Stimulated activated naive CD8-positive, alpha-beta T cell treated with anti-CD3 and anti-CD28 coated beads, Interleukin-15, Interleukin-2, amounts not matched to agents 100 U/mL and 50 U/mL, for 24 hours (primary cell): ENCODE data around the gene DAGLB.
"Not testable (repeated sequence)": the region's sequence is repeated elsewhere in the genome, so short reads cannot be mapped to it uniquely, and the experiment has no call there.

Source experiments
- ATAC-seq: fragments of 150-1000 bp; cut with Tn5 transposase; one replicate; pipeline ENCODE4 v1.10.0; 2021
- DNase-seq: peaks from one replicate; pipeline ENCODE4 v3.0.0; 2021

DAGLB gene, protein sequence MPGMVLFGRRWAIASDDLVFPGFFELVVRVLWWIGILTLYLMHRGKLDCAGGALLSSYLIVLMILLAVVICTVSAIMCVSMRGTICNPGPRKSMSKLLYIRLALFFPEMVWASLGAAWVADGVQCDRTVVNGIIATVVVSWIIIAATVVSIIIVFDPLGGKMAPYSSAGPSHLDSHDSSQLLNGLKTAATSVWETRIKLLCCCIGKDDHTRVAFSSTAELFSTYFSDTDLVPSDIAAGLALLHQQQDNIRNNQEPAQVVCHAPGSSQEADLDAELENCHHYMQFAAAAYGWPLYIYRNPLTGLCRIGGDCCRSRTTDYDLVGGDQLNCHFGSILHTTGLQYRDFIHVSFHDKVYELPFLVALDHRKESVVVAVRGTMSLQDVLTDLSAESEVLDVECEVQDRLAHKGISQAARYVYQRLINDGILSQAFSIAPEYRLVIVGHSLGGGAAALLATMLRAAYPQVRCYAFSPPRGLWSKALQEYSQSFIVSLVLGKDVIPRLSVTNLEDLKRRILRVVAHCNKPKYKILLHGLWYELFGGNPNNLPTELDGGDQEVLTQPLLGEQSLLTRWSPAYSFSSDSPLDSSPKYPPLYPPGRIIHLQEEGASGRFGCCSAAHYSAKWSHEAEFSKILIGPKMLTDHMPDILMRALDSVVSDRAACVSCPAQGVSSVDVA

GRCh38 chr7:6447581-6448199 lies at the start of gene DAGLB:
Gene DAGLB, minus strand, starts transcription at chr7:6447954. Its CDS starts 112 bp downstream, at chr7:6447842.
- ATAC-seq (peak; percentile 89), DNase-seq (peak; percentile 97)

DNA sequence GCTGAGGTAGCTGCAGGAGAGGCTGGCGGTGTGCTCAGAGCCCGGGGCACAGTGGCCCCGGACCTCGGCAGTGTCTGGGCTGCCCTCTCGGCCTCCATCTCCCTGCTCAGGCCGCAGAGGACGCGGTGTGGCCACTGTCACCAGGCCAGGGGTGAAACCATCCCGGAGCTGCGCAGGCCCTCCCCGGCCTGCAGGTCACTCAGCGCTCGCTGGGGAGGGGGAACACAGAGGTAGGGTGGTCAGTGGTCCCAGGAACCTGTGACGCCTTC lies 49.8 kb upstream of the DAGLB start:
- DNase-seq (no peak), ATAC-seq (no peak)

- DNase-seq (no peak), ATAC-seq (no peak)
Observed at GRCh38 chr7:6496842-6497636, 49.3 kb upstream of the DAGLB start.

DNA sequence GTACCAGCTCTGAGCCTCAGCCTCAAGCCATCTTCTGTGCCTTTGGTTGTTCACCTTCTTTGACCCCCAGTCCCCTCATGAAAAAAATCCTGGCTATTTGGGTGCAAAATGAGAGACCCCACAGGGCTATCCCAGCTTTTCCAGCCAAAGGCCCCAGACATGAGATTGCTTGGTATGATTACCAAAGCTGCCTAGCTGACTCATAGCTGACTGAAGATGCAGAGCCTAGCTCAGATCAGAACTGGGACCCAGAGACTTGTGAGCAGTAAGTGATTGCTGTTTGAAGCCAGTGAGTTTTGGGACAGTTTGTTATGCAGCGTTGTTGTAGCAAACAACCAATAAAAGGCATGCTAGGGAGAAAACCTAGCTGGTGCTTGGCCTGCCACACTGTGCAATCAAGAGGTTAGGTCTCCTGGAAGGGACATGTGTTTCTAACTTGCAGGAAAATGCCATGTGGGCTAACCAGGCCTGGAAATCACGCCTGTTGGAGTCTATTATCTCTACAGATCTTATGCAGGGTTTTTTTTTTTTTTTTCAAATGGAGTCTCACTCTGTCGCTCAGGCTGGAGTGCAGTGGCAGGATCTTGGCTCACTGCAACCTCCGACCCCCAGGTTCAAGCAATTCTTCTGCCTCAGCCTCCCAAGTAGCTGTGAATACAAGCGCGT lies 48.0 kb upstream of the DAGLB start:
- ATAC-seq: no peak
- no peak for DNase-seq

DNA sequence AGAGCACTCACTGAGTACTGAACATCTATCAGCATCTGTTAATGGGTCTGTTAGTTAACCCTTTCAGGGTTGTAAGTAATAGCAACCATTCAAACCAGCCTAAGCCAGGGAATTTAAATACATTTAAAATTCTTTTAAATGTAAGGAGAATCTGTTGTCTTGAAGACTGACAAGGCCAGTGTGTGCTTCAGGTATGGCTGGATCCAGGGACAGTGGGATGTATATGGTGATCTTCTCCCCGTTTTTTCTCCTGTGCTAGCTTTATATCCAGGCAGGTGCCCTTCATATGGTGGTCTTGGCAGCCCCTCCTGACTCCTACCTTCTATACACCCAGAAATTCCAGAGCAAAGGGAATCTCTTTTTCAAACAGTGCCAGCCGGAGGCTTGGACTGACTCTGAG lies 46.6 kb upstream of the DAGLB start:
- DNase-seq: no peak
- ATAC-seq: no peak

DNA sequence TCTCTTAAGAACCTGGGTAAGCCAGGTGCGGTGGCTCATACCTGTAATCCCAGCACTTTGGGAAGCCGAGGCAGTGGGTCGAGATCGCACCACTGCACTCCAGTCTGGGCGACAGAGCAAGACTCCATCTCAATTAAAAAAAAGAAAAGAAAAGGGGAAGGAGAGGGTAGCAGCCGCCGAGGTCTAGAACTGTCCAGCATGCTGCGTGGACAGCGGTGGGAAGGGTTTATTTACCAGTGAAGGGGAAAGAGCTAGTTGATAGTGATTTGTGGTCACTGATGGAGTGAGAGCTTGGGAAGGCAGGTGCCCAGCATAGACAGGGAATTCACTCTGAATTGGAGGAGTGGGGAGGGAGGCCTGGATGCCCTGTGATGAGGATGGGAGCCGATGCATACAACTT lies 43.4 kb upstream of the DAGLB start:
- DNase-seq: no peak
- ATAC-seq: no peak

DNA sequence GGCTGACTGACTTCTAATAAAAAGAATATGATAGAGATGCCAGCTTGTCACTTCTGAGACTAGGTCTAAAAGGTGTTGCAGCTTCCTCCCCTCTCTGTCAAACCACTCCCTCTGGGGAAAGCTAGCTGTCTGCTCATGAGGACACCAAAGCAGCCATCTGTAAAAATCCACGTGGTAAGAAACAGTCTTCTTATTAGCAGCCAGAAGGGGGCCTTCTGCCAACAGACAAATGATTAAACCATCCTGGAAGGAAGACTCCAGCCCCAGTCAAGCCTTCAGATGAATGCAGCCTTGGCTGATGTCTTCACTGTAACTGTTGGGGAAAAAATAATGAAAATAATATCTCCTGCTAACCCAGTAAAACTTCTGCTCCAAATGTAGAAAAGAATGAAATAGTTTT lies 41.9 kb upstream of the DAGLB start:
- DNase-seq: no peak
- no peak for ATAC-seq

- ATAC-seq (no peak), DNase-seq (no peak)
Observed at GRCh38 chr7:6487184-6487545, 39.4 kb upstream of the DAGLB start.

DNA sequence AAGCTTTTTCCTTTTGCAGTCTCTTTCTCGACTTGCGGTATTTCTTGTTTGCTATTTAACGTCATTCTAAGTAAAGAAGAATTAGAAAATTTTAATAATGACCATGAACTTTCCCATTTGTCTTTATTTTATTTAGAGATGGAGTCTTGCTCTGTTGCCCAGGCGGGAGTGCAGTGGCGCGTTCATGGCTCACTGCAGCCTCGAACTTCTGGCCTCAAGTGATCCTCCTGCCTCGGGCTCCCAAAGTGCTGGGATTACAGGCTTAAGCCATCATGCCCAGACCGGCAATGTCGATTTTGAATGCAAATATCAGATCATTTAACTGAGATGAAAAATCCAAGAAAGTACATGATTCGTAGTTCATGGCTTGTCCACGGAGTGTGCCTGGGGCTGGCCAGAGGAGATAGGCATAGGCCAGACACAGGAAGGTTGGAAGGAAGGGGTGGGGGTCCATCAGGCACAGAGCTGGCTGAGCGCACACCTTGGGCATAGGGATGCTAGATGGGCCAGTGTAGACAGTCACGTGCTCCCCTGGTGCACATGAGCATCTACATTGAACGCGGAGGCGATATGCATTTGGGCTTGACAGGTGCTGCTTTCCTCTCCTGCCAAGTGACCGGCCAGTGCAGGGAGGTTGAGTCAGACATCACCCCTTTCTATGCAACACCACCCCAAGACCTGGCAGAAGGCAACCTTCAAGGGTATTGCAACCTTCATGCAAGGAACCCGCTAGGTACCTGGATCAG lies 38.9 kb upstream of the DAGLB start:
- DNase-seq (no peak), ATAC-seq (no peak)

GRCh38 chr7:6482743-6483119 lies 35.0 kb upstream of the DAGLB start:
- ATAC-seq: no peak
- no peak for DNase-seq

- DNase-seq (no peak), ATAC-seq (no peak)
Observed at GRCh38 chr7:6482307-6482706, 34.6 kb upstream of the DAGLB start.

- ATAC-seq (no peak), DNase-seq (no peak)
Observed at GRCh38 chr7:6481445-6481844, 33.7 kb upstream of the DAGLB start.

DNA sequence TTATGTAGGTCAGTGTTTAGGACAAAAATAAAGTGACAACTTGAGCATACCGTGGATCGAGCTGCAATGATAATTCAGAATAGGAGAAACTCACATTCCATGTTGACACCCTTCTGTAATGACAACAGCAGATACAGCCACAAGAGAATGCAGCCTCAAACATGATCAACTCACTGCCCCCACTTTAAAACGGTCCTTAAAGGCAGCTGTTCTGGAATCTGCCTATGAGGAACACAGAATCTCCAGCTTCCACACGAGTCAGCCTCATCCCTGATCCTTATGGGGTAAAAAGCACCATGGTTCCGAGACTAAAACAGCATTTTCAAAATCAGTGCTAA lies 32.5 kb upstream of the DAGLB start:
- no peak for ATAC-seq
- DNase-seq: no peak

GRCh38 chr7:6479067-6479466 lies 31.3 kb upstream of the DAGLB start:
- ATAC-seq: no peak
- no peak for DNase-seq

GRCh38 chr7:6478186-6478585 lies 30.4 kb upstream of the DAGLB start:
- no peak for DNase-seq
- no peak for ATAC-seq

GRCh38 chr7:6477318-6477660 lies 29.5 kb upstream of the DAGLB start:
- DNase-seq (no peak), ATAC-seq (no peak)

- ATAC-seq (no peak), DNase-seq (no peak)
Observed at GRCh38 chr7:6476596-6477317, 29.0 kb upstream of the DAGLB start.

- DNase-seq (no peak), ATAC-seq (no peak)
Observed at GRCh38 chr7:6475433-6476186, 27.9 kb upstream of the DAGLB start.

DNA sequence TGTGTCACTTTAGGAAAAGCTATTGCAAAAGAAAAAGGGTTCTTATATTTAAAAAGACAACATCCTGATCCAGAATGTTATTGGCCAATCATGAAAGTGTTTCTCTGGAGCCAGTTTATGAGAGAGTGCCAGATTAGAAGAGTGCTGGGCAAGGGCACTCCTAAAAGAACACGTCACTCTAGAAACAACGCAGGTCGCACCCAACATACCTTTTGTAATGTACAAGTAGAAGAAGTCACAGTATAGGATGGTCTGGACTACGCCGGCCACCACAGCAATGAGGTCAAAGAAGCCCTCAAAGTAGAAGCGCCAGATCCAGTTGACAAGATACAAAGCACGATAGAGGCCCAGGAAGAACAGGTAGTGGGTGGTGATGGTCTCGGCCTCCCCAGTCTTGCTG lies 18.1 kb upstream of the DAGLB start:
- no peak for DNase-seq
- ATAC-seq: no peak

GRCh38 chr7:6463609-6464008 lies 15.9 kb upstream of the DAGLB start:
- not testable (repeated sequence) for ATAC-seq, DNase-seq
